T-helper 1 cell (primary cell): ENCODE results near the gene PCDHGB2.
"Not testable (repeated sequence)": the region's sequence is repeated elsewhere in the genome, so short reads cannot be mapped to it uniquely, and the experiment has no call there.

Experiments used
- DNase-seq, 5 donors: peaks; one replicate each; pipeline ENCODE4 v3.0.0-alpha.2; 2012 to 2020
- total RNA-seq, 4 donors: gene quantifications; one replicate each; lab custom pipeline; 2026; lab: John Stamatoyannopoulos, UW

PCDHGB2 gene
- 0.36 to 0.91 (median 0.63) reads per million in 4 donors for total RNA-seq

GRCh38 chr5:141359790-141360426, at the start of gene PCDHGB2:
Gene PCDHGB2 (plus strand): TSS chr5:141359994. CDS start chr5:141360136, 142 bp downstream.
- DNase-seq = peak in 1 of 5 donors; percentile 7

DNA sequence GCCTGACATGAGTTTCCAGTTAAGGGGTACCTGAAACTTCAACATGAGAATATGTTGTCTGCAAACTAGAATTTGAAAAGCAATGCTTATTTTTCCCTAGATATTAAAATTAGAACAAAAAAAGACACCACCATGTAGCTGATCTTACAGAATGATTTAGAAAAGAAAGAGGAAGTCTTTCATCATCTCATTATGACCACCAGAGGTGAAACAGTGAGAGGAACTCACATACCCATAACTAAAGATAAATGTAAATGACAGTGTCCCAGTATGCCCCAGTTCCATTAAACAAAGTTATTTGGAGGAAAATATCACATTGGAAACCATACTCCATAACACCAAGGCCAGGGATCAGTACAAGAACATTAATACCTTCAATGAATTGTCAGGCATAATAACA, 46.1 kb upstream of the PCDHGB2 start:
- no peak for DNase-seq

- DNase-seq = not testable (repeated sequence)
These were observed 42.8 kb upstream of the PCDHGB2 start for GRCh38 chr5:141316963-141317362.

DNA sequence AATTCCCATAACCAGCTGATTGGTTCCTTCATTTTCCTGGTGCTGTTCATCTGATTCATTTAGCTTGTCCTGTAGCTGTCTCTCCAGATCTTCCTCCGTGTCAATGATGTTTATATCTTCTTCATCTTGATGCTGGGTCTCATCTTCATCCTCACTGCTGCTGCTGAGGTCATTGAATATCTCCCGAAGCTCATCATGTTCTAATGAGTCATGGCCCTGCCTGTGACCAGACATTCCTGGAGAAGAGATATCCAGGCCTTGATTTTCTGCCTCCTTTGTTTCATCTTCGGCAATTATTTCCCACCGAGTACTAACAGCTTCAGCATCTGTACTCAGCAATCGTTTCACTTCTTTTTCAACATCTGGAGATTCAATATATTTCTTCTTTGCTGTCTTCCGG, 40.6 kb upstream of the PCDHGB2 start:
- no peak for DNase-seq

GRCh38 chr5:141319699-141320098, 40.1 kb upstream of the PCDHGB2 start:
- DNase-seq = no peak

DNA sequence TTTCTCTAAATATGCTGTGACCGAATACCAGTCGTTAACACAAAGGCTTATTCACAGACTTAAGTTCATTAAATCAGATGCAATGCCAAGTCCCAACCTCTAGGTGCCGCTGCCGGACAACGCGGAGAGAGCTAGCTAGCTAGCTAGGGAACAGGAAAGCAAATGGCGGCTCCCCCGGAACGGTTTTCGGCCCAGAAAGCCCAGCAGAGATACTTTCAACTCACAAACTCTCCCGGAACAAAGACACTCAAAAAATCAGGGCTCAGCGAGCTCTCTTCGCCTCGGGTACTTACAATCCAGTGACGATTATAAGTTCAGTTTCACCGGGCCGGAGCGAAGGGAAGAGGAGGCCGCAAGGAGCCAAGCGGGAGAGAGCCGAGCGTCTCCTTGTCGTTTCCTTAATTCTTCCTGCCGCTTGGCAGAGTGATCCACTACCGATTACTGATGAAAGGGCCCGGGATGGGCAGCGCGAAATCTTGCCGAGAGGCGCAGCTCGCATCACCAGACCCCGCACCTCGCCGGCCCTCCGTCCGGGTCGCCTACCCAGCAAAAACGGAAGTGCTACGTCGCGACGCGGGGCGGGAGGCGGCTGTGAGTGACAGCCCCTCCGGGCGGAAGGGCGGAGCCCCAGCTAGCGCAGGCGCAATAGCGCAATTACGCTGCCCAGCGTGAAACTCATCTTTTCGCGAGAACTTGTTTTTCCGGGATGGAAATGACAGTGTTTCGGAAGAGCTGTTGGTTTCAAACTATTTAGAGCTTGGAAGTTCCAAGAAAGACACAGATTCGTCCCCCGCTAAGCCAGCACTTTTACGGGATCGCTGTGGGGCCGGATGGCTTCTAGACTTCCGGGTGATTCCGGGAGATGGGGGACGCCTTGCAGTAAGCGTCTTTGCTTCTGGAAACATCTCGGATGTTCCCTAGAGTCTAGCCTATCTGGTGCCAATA, 39.3 kb upstream of the PCDHGB2 start, which contains the start of gene TAF7:
Gene TAF7, minus strand, starts transcription at position 560 of the 945 bp plus-strand sequence. CDS start 740 bp downstream, outside the sequence.
- peak; percentile 85 to 93 (median 89) for DNase-seq

- DNase-seq = no peak
These were observed 37.5 kb upstream of the PCDHGB2 start for GRCh38 chr5:141322261-141322660.

DNA sequence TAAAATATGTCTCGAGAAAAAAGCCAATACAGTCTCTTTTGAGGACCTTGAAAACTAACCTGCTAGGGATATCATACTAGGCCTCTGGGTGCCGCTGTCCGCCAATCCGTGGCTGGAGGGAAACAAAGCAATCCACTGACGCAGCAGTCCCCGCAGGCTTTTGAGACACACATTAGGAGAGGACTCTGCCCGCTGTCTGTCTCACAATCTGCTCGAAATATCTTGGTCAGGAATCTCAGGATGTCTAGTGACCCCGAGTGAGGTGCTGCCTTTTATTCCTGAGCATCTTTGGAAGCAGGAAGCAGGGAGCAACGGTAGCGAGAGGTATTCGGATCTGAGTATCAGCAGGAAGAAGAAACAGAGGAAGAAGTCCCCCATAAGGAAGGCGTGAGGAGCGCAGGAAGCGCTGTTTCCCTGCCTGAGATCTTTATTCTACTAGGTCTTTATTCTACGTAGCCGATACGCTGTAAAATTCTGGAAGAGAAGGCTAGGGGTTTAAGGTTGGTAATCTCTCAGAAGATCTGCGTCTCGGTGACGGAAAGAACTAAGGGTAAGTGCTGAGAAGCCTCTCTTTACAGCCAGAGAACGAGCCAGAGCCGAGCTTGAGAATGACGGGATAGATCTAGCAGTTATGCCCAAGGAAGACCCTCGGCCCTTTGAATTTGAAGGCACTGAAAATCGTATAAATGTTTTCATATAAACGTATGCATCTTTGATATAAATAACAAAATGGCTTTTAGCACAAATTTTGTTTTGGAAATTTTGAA, 33.5 kb upstream of the PCDHGB2 start:
- peak; percentile 24 to 59 (median 52) for DNase-seq

- DNase-seq = no peak
These were observed 31.6 kb upstream of the PCDHGB2 start for GRCh38 chr5:141328231-141328630.

GRCh38 chr5:141330299-141331080, 29.3 kb upstream of the PCDHGB2 start, which contains the start of gene PCDHGA1:
Gene PCDHGA1 (plus strand): TSS chr5:141330514.
- DNase-seq = peak in 2 of 5 donors; percentile 8 to 16

DNA sequence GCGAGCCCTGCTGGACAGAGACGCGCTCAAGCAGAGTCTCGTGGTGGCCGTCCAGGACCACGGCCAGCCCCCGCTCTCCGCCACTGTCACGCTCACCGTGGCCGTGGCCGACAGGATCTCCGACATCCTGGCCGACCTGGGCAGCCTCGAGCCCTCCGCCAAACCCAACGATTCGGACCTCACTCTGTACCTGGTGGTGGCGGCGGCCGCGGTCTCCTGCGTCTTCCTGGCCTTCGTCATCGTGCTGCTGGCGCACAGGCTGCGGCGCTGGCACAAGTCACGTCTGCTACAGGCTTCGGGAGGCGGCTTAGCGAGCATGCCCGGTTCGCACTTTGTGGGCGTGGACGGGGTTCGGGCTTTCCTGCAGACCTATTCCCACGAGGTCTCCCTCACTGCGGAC, 27.2 kb upstream of the PCDHGB2 start:
- not testable (repeated sequence) for DNase-seq

- peak in 1 of 5 donors; percentile 8 for DNase-seq
These were observed 21.1 kb upstream of the PCDHGB2 start, which contains the start of gene PCDHGA2 for GRCh38 chr5:141338538-141339306. Gene PCDHGA2 (plus strand): TSS chr5:141338760.

DNA sequence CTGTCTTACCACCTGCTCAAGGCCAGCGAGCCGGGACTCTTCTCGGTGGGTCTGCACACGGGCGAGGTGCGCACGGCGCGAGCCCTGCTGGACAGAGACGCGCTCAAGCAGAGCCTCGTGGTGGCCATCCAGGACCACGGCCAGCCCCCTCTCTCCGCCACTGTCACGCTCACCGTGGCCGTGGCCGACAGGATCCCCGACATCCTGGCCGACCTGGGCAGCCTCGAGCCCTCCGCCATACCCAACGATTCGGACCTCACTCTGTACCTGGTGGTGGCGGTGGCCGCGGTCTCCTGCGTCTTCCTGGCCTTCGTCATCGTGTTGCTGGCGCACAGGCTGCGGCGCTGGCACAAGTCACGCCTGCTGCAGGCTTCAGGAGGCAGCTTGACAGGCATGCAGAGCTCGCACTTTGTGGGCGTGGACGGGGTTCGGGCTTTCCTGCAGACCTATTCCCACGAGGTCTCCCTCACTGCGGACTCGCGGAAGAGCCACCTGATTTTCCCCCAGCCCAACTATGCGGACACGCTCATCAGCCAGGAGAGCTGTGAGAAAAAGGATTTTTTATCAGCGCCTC, 18.9 kb upstream of the PCDHGB2 start:
- not testable (repeated sequence) for DNase-seq

- no peak for DNase-seq
These were observed 17.0 kb upstream of the PCDHGB2 start for GRCh38 chr5:141342773-141343172.

DNA sequence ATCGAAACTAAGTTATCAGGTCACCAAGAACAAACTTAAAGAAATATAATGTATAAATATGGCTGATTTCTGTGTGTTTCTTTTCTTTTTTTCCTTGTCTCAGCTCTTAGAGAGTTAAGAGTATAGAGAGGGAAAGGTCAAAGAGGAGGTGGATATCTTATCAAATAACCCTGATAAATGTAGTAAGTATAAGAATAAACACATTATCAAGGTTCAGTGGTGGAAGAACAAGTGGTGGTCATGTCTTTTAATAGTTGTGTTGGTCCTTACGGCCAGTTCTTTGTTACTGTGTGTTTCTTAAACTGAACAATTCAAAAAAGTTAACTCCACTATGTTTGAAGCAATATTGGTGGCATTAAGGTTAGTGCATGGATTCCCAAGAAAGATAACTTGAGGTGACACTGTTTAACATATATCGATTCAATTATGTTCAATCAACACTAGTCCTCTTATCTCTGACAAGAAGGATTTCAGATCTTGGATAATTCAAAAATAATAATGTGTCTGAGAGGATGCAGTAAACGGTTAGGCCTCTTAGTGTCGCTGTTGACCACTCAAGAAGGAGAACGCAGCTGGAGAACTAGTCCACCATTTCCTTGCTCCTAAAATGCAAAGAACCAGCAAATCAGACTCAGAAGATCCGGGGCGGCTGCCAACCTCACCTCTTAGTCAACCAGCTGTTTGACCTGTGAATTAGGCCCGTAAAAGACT, 16.4 kb upstream of the PCDHGB2 start, which contains the start of gene PCDHGA3:
Gene PCDHGA3, plus strand, starts transcription at position 588 of the 711 bp plus-strand sequence. CDS start 205 bp downstream, outside the sequence.
- DNase-seq = peak in 1 of 5 donors; percentile 14

GRCh38 chr5:141343953-141344463, 15.8 kb upstream of the PCDHGB2 start:
- no peak for DNase-seq

DNA sequence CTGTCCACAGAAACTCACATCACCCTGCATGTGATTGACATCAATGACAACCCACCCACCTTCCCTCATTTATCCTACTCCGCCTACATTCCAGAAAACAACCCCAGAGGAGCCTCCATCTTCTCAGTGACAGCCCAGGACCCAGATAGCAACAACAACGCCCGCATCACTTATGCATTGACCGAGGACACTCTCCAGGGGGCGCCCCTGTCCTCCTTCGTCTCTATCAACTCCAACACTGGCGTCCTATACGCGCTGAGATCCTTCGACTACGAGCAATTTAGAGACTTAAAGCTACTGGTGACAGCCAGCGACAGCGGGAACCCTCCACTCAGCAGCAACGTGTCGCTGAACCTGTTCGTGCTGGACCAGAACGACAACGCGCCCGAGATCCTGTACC, 14.5 kb upstream of the PCDHGB2 start:
- DNase-seq = no peak

GRCh38 chr5:141346017-141346416, 13.8 kb upstream of the PCDHGB2 start:
- not testable (repeated sequence) for DNase-seq

GRCh38 chr5:141349917-141350619, 9.7 kb upstream of the PCDHGB2 start, which contains the start of gene PCDHGB1:
Gene PCDHGB1 (plus strand): TSS chr5:141350099. CDS start chr5:141350261, 162 bp downstream.
- DNase-seq = peak in 2 of 5 donors; percentile 19 to 25
